ENCODE measurements around the gene MEGF11.

The MEGF11 gene

GRCh38 chr15:66131200-66131599, 122.3 kb downstream of the MEGF11 start:
- Histone ChIP-seq H3K4me2 (ENCODE audit: low read length) (no peak overlapping the region), H3K9ac (no peak overlapping the region), H3K9me3 (ENCODE audit: control insufficient read depth, low read length) (no peaks in the 10 kb centered on the region), H3K36me3 (ENCODE audit: control insufficient read depth, insufficient read depth, low read length) (no peaks in the 10 kb centered on the region), H3K4me3 (ENCODE audit: low read depth, low read length) (no peak overlapping the region), H3K27me3 (ENCODE audit: control insufficient read depth, insufficient read depth, low read length) (no peaks in the 10 kb centered on the region), H3K27ac (no peak overlapping the region), H3K79me2 (no peaks in the 10 kb centered on the region), H2AFZ (no peak overlapping the region), H3K4me1 (peaks cover 3% of the 10 kb centered on the region)
- TF ChIP-seq CTCF (IDR thresholded peaks at IDR 0.05) = no peak

- H3K9ac ChIP-seq = no peak overlapping the region
- H3K4me1 ChIP-seq = peaks cover 3% of the 10 kb centered on the region
- H3K79me2 ChIP-seq = no peaks in the 10 kb centered on the region
- no peak overlapping the region for H2AFZ ChIP-seq
- H3K27ac ChIP-seq = no peak overlapping the region
- H3K27me3 ChIP-seq (ENCODE audit: control insufficient read depth, insufficient read depth, low read length) = no peaks in the 10 kb centered on the region
- TF ChIP-seq CTCF (IDR thresholded peaks at IDR 0.05) = no peak
- no peaks in the 10 kb centered on the region for H3K36me3 ChIP-seq (ENCODE audit: control insufficient read depth, insufficient read depth, low read length)
- no peak overlapping the region for H3K4me3 ChIP-seq (ENCODE audit: low read depth, low read length)
- no peak overlapping the region for H3K4me2 ChIP-seq (ENCODE audit: low read length)
- H3K9me3 ChIP-seq (ENCODE audit: control insufficient read depth, low read length) = no peaks in the 10 kb centered on the region
These were observed 123.0 kb downstream of the MEGF11 start for GRCh38 chr15:66130496-66131034.

GRCh38 chr15:66129586-66129985, 124.0 kb downstream of the MEGF11 start:
- H3K4me1 ChIP-seq = peaks cover 3% of the 10 kb centered on the region
- TF ChIP-seq CTCF (IDR thresholded peaks at IDR 0.05) = no peak
- H3K9ac ChIP-seq = no peak overlapping the region
- H2AFZ ChIP-seq = no peak overlapping the region
- H3K4me2 ChIP-seq (ENCODE audit: low read length) = no peak overlapping the region
- H3K4me3 ChIP-seq (ENCODE audit: low read depth, low read length) = no peak overlapping the region
- no peaks in the 10 kb centered on the region for H3K36me3 ChIP-seq (ENCODE audit: control insufficient read depth, insufficient read depth, low read length)
- no peaks in the 10 kb centered on the region for H3K9me3 ChIP-seq (ENCODE audit: control insufficient read depth, low read length)
- H3K79me2 ChIP-seq = no peaks in the 10 kb centered on the region
- H3K27ac ChIP-seq = no peak overlapping the region
- H3K27me3 ChIP-seq (ENCODE audit: control insufficient read depth, insufficient read depth, low read length) = no peaks in the 10 kb centered on the region

- no peak overlapping the region for H3K4me3 ChIP-seq (ENCODE audit: low read depth, low read length)
- no peak for TF ChIP-seq CTCF (IDR thresholded peaks at IDR 0.05)
- no peaks in the 10 kb centered on the region for H3K9me3 ChIP-seq (ENCODE audit: control insufficient read depth, low read length)
- H3K4me1 ChIP-seq = peaks cover 3% of the 10 kb centered on the region
- no peaks in the 10 kb centered on the region for H3K36me3 ChIP-seq (ENCODE audit: control insufficient read depth, insufficient read depth, low read length)
- no peak overlapping the region for H3K27ac ChIP-seq
- H3K9ac ChIP-seq = no peak overlapping the region
- no peaks in the 10 kb centered on the region for H3K79me2 ChIP-seq
- no peak overlapping the region for H2AFZ ChIP-seq
- H3K4me2 ChIP-seq (ENCODE audit: low read length) = no peak overlapping the region
- H3K27me3 ChIP-seq (ENCODE audit: control insufficient read depth, insufficient read depth, low read length) = no peaks in the 10 kb centered on the region
These were observed 125.4 kb downstream of the MEGF11 start for GRCh38 chr15:66128116-66128680.

- no peak overlapping the region for H3K4me3 ChIP-seq (ENCODE audit: low read depth, low read length)
- H3K4me2 ChIP-seq (ENCODE audit: low read length) = no peak overlapping the region
- TF ChIP-seq CTCF (IDR thresholded peaks at IDR 0.05) = no peak
- H3K36me3 ChIP-seq (ENCODE audit: control insufficient read depth, insufficient read depth, low read length) = no peaks in the 10 kb centered on the region
- no peaks in the 10 kb centered on the region for H3K27me3 ChIP-seq (ENCODE audit: control insufficient read depth, insufficient read depth, low read length)
- H2AFZ ChIP-seq = no peak overlapping the region
- peaks cover under 1% of the 10 kb centered on the region for H3K4me1 ChIP-seq
- H3K27ac ChIP-seq = no peak overlapping the region
- no peaks in the 10 kb centered on the region for H3K9me3 ChIP-seq (ENCODE audit: control insufficient read depth, low read length)
- H3K9ac ChIP-seq = no peak overlapping the region
- H3K79me2 ChIP-seq = no peaks in the 10 kb centered on the region
These were observed 127.1 kb downstream of the MEGF11 start for GRCh38 chr15:66126456-66126855.

All from parathyroid adenoma (tissue), 2 donors.